HCT116 (cell line): ENCODE measurements around the gene GPAT2. TPM values are rescaled to one million over a fixed set of nuclear protein-coding genes. Genes with fewer than 3 reads are reported as not detected.
"Not testable (repeated sequence)": the region's sequence is repeated elsewhere in the genome, so short reads cannot be mapped to it uniquely, and the experiment has no call there.

Experiments used
- ATAC-seq: fragments of 200-7000 bp; cut with Tn5 transposase; 2 replicates; pipeline ENCODE4 v1.9.1; 2020; ENCODE audit warnings: mild to moderate bottlenecking, moderate library complexity
- BruUV-seq: library from RNA; stranded (reverse); fragments of 400-500 nt; replicated peaks from 2 replicates; lab custom pipeline; 2021; lab: Mats Ljungman, UMichigan
- CTCF ChIA-PET: fragments of 300-600 bp; sonication (Branson Sonifier 250); formaldehyde crosslinking; loops from one replicate; lab custom pipeline; 2021; ENCODE audit warnings: antibody characterized with exemption; lab: Charles Lee
- POLR2A ChIA-PET: fragments of 300-600, 350-600 bp; sonication (Branson Sonifier 250); formaldehyde crosslinking; loops from one replicate; lab custom pipeline; 2021; ENCODE audit warnings: antibody characterized with exemption; lab: Charles Lee
- RAD21 ChIA-PET, 2 experiments: fragments of 300-600 bp; sonication (Branson Sonifier 250); formaldehyde crosslinking; loops; one replicate each; lab custom pipeline; 2023; ENCODE audit warnings: low total read pairs in 2 of 2; ENCODE audit not compliant: uncharacterized antibody in 2 of 2, unreplicated experiment in 2 of 2, low non-redundant PET in 1 of 2; lab: Charles Lee
- DNase-seq: peaks from one replicate; pipeline ENCODE4 v3.0.0-alpha.2; 2010; ENCODE audit warnings: low read depth, low spot score
- H2AFZ ChIP-seq: fragments of 200-600 bp; shearing (Covaris generic), sonication (generic); 2 replicates; pipeline ENCODE4 v1.6.1; 2017; ENCODE audit warnings: low read depth, mixed run types, mixed read lengths, antibody characterized with exemption, low read length; ENCODE audit not compliant: poor library complexity, severe bottlenecking
- H3K27ac ChIP-seq: 2 replicates; pipeline ENCODE4 v1.5.1; 2012; ENCODE audit warnings: low read depth, low read length
- H3K27me3 ChIP-seq: fragments of 200-600 bp; sonication (generic); 2 replicates; pipeline ENCODE4 v1.6.1; 2016; ENCODE audit warnings: mixed run types, low read length, mixed read lengths; ENCODE audit not compliant: insufficient read depth
- H3K36me3 ChIP-seq, 2 experiments: fragments of 200-500 bp in 1 of 2; fragments of 200-600 bp in 1 of 2; sonication (Bioruptor generic) in 1 of 2; sonication (generic) in 1 of 2; 2 replicates each; pipeline versions ENCODE4 v1.5.1 to v1.6.1; 2014 to 2016; ENCODE audit warnings: low read length in 2 of 2, inconsistent platforms in 1 of 2, mixed read lengths in 1 of 2, mixed run types in 1 of 2; ENCODE audit not compliant: insufficient read depth in 2 of 2, control insufficient read depth in 1 of 2
- H3K4me1 ChIP-seq, 2 experiments: fragments of 200-600 bp in 1 of 2; sonication (generic) in 1 of 2; 2 replicates each; pipeline versions ENCODE4 v1.5.1 to v1.6.1; 2012 to 2017; ENCODE audit warnings: low read length in 2 of 2, inconsistent platforms in 1 of 2, mild to moderate bottlenecking in 1 of 2, mixed read lengths in 1 of 2, mixed run types in 1 of 2, moderate library complexity in 1 of 2; ENCODE audit not compliant: insufficient read depth in 2 of 2, control insufficient read depth in 1 of 2
- H3K4me2 ChIP-seq: fragments of 200-600 bp; sonication (generic); 2 replicates; pipeline ENCODE4 v1.6.1; 2017; ENCODE audit warnings: mixed run types, low read length, mixed read lengths
- H3K4me3 ChIP-seq, 2 experiments: fragments of 200-600 bp in 1 of 2; sonication (generic) in 1 of 2; replicated peaks in 1 of 2; 2 replicates each; pipeline ENCODE4 v1.5.1; 2011 to 2016; ENCODE audit warnings: low read length in 2 of 2, control low read depth in 1 of 2, low read depth in 1 of 2, mild to moderate bottlenecking in 1 of 2, mixed read lengths in 1 of 2, mixed run types in 1 of 2
- H3K79me2 ChIP-seq: fragments of 200-600 bp; sonication (generic); 2 replicates; pipeline ENCODE4 v1.6.1; 2017; ENCODE audit warnings: mild to moderate bottlenecking, mixed run types, low read length, moderate library complexity, mixed read lengths; ENCODE audit not compliant: insufficient read depth
- H3K9ac ChIP-seq: fragments of 200-600 bp; sonication (generic); 2 replicates; pipeline ENCODE4 v1.6.1; 2016; ENCODE audit warnings: low read length, mixed read lengths
- H3K9me2 ChIP-seq: fragments of 200-600 bp; sonication (generic), shearing (Covaris generic); 2 replicates; pipeline ENCODE4 v1.6.1; 2017; ENCODE audit warnings: mixed run types, mild to moderate bottlenecking, moderate library complexity; ENCODE audit not compliant: insufficient read depth
- H3K9me3 ChIP-seq, 2 experiments: fragments of 200-500 bp in 1 of 2; fragments of 200-600 bp in 1 of 2; sonication (Bioruptor generic) in 1 of 2; sonication (generic) in 1 of 2; 2 replicates each; pipeline ENCODE4 v1.6.1; 2014 to 2017; ENCODE audit warnings: low read length in 2 of 2, mixed read lengths in 2 of 2, inconsistent platforms in 1 of 2, low read depth in 1 of 2, mild to moderate bottlenecking in 1 of 2, mixed run types in 1 of 2, moderate library complexity in 1 of 2; ENCODE audit not compliant: control insufficient read depth in 1 of 2, insufficient read depth in 1 of 2
- H4K20me1 ChIP-seq: fragments of 200-600 bp; sonication (generic), shearing (Covaris generic); 2 replicates; pipeline ENCODE4 v1.6.1; 2017; ENCODE audit warnings: mixed run types, mild to moderate bottlenecking, moderate library complexity; ENCODE audit not compliant: insufficient read depth
- intact Hi-C: fragments of 100-400 bp; cut with micrococcal nuclease; formaldehyde crosslinking; loops from 2 replicates; pipeline ENCODE4 v1.10.0; 2022
- total RNA-seq: library from RNA; stranded (reverse); gene quantifications from one replicate; pipeline ENCODE4 v1.2.1, GENCODE V29; 2021; ENCODE audit not compliant: unreplicated experiment

Gene GPAT2
- total RNA-seq, 1 experiment from 2014 or later = 54.2 TPM

GRCh38 chr2:96067098-96067660, 32.5 kb upstream of the GPAT2 start:
- H3K36me3 ChIP-seq, H3K4me2 ChIP-seq, RAD21 ChIA-PET, H3K9me2 ChIP-seq, intact Hi-C loops, DNase-seq, H2AFZ ChIP-seq, BruUV-seq, H4K20me1 ChIP-seq, ATAC-seq, POLR2A ChIA-PET, H3K4me1 ChIP-seq, H3K27me3 ChIP-seq, H3K4me3 ChIP-seq, H3K9me3 ChIP-seq, H3K9ac ChIP-seq, H3K27ac ChIP-seq, H3K79me2 ChIP-seq: not testable (repeated sequence)
- CTCF ChIA-PET = interaction anchor here (0.6 kb wide), 1 partner anchor 1037 kb away, joined by 3 read pairs; no protein-coding TSS in a partner anchor

DNA sequence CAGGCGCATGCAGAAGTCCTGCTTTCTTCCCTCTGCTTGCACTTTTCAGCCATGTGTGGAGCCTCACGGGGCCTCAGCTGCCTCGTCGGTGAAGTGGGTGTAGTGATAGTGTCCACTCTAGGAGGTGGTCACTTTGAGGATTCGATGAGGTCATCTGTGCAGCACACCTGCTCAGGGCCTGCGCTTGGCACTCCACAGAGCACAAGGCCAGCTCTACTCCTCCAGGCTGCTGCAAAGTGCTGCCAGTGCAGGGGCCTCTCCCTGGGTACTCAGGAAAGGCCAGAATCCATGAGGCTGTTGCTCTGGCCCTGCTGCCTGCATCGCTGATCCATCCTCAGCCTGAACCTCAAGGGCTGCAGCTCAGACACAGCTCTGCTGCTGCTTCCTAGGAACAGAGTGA, 31.8 kb upstream of the GPAT2 start:
- H3K27ac ChIP-seq, H3K36me3 ChIP-seq, POLR2A ChIA-PET, H3K9ac ChIP-seq, H3K9me2 ChIP-seq, RAD21 ChIA-PET, H2AFZ ChIP-seq, H3K9me3 ChIP-seq, H3K79me2 ChIP-seq, H3K4me1 ChIP-seq, DNase-seq, ATAC-seq, H3K4me2 ChIP-seq, H3K27me3 ChIP-seq, H3K4me3 ChIP-seq, CTCF ChIA-PET, H4K20me1 ChIP-seq, BruUV-seq, intact Hi-C loops: not testable (repeated sequence)

DNA sequence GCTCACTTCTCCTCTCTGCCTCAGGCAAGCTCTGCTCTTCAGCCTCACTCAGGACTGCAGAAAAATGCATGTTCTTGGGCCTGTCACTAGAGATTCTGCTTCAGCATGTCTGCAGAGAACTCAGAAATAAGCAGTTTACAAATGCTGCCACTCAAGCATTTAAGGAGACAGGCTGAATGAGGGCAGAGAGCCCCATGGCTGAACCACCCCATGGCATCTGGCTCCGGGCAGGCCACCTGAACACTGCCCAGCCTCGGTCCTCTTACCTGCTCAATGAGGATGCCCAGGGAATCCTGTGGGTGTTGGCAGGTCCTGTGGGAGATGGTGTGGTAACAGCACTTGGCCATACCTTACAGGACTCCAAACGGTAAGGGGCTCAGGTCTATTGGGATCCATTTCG, 31.2 kb upstream of the GPAT2 start:
- H3K4me2 ChIP-seq, CTCF ChIA-PET, DNase-seq, H3K9me3 ChIP-seq, H3K9ac ChIP-seq, BruUV-seq, H3K27ac ChIP-seq, intact Hi-C loops, POLR2A ChIA-PET, H3K36me3 ChIP-seq, H3K4me3 ChIP-seq, ATAC-seq, RAD21 ChIA-PET, H2AFZ ChIP-seq, H3K27me3 ChIP-seq, H3K4me1 ChIP-seq, H3K79me2 ChIP-seq, H4K20me1 ChIP-seq, H3K9me2 ChIP-seq: not testable (repeated sequence)
